K562 (cell line): ENCODE measurements around the gene PLEKHM1.

Experiments
- CTCF ChIP-seq, 3 experiments: IDR thresholded peaks in 2 of 3; conservative IDR thresholded peaks in 1 of 3; 2 replicates each; pipeline ENCODE4 v1.5.1; 2011 to 2012; ENCODE audit warnings: low read length in 3 of 3, mild to moderate bottlenecking in 3 of 3, control low read depth in 2 of 3, improper control_type of control experiment in 1 of 3, inconsistent platforms in 1 of 3, low read depth in 1 of 3, mixed read lengths in 1 of 3, moderate library complexity in 1 of 3; ENCODE audit not compliant: insufficient read depth in 2 of 3
- EP300 ChIP-seq: IDR thresholded peaks from 2 replicates; pipeline ENCODE4 v1.6.1; 2012; ENCODE audit warnings: low read length, improper control_type of control experiment
- ETS1 ChIP-seq: conservative IDR thresholded peaks from 2 replicates; pipeline ENCODE4 v1.6.1; 2011; ENCODE audit warnings: low read depth, mild to moderate bottlenecking, low read length; ENCODE audit not compliant: control insufficient read depth
- HDAC8 ChIP-seq: fragments of 450-650 bp; IDR thresholded peaks from 2 replicates; pipeline ENCODE4 v1.6.1; 2016; ENCODE audit warnings: mild to moderate bottlenecking, missing genetic modification characterization, moderate library complexity, missing compliant biosample characterization
- POLR2A ChIP-seq: fragments of 450-650 bp; conservative IDR thresholded peaks from 2 replicates; pipeline ENCODE4 v1.6.1; 2016
- RAD21 ChIP-seq, 2 experiments: fragments of 250-450 bp in 1 of 2; fragments of 450-650 bp in 1 of 2; sonication (Bioruptor Pico) in 1 of 2; formaldehyde crosslinking in 1 of 2; IDR thresholded peaks in 1 of 2; conservative IDR thresholded peaks in 1 of 2; 2 replicates each; pipeline versions ENCODE4 v1.4.0 to v1.8.0; 2020 to 2022; ENCODE audit warnings: mild to moderate bottlenecking in 2 of 2, moderate library complexity in 1 of 2
- RBFOX2 ChIP-seq: fragments of 200-400 bp; formaldehyde crosslinking; IDR thresholded peaks from 2 replicates; pipeline ENCODE4 v1.6.1; 2017; ENCODE audit warnings: low read depth, mild to moderate bottlenecking, low read length, moderate library complexity
- U2AF2 ChIP-seq: fragments of 200-400 bp; formaldehyde crosslinking; optimal IDR thresholded peaks from 2 replicates; pipeline ENCODE3; 2017; ENCODE audit warnings: low read depth, mild to moderate bottlenecking, low read length
- ZC3H11A ChIP-seq: IDR thresholded peaks from 2 replicates; pipeline ENCODE4 v1.6.1; 2012; ENCODE audit warnings: low read depth, low read length, improper control_type of control experiment
- TF ChIP-seq, protein P1 (sequence below): fragments of 450-650 bp; IDR thresholded peaks from 2 replicates; pipeline ENCODE4 v1.6.1; 2016; ENCODE audit warnings: missing biosample characterization, missing genetic modification characterization
- TF ChIP-seq, protein P2 (sequence below): sonication (generic); formaldehyde crosslinking; IDR thresholded peaks from 2 replicates; pipeline ENCODE4 v1.8.1; 2022; ENCODE audit warnings: missing genetic modification reagents

GRCh38 chr17:45438931-45439610 is 51.5 kb downstream of the PLEKHM1 start:
- TF ChIP-seq ETS1 (no peak), RAD21 (CRISPR knock-in tag; conservative IDR thresholded peaks at IDR 0.05 in 1 of 2, IDR thresholded peaks at IDR 0.05 in 1 of 2) (no peak), CTCF (IDR thresholded peaks at IDR 0.05 in 2 of 3, conservative IDR thresholded peaks at IDR 0.05 in 1 of 3; ENCODE audit: insufficient read depth in 2 of 3, low read depth in 1 of 3, low read length in 3 of 3) (no peak), RBFOX2 (no peak), EP300 (no peak), HDAC8 (tag) (no peak), ZC3H11A (no peak), POLR2A (no peak), U2AF2 (no peak)
- TF ChIP-seq, protein P1, sequence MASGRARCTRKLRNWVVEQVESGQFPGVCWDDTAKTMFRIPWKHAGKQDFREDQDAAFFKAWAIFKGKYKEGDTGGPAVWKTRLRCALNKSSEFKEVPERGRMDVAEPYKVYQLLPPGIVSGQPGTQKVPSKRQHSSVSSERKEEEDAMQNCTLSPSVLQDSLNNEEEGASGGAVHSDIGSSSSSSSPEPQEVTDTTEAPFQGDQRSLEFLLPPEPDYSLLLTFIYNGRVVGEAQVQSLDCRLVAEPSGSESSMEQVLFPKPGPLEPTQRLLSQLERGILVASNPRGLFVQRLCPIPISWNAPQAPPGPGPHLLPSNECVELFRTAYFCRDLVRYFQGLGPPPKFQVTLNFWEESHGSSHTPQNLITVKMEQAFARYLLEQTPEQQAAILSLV (tag) = no peak
- TF ChIP-seq, protein P2, sequence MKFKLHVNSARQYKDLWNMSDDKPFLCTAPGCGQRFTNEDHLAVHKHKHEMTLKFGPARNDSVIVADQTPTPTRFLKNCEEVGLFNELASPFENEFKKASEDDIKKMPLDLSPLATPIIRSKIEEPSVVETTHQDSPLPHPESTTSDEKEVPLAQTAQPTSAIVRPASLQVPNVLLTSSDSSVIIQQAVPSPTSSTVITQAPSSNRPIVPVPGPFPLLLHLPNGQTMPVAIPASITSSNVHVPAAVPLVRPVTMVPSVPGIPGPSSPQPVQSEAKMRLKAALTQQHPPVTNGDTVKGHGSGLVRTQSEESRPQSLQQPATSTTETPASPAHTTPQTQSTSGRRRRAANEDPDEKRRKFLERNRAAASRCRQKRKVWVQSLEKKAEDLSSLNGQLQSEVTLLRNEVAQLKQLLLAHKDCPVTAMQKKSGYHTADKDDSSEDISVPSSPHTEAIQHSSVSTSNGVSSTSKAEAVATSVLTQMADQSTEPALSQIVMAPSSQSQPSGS (CRISPR knock-in tag) = no peak
